OCI-M1 (cell line): ENCODE results near the gene CHRNE.

Source experiments
- DNase-seq: peaks from one replicate; lab custom pipeline; 2025; lab: John Stamatoyannopoulos, UW

CHRNE gene

DNA sequence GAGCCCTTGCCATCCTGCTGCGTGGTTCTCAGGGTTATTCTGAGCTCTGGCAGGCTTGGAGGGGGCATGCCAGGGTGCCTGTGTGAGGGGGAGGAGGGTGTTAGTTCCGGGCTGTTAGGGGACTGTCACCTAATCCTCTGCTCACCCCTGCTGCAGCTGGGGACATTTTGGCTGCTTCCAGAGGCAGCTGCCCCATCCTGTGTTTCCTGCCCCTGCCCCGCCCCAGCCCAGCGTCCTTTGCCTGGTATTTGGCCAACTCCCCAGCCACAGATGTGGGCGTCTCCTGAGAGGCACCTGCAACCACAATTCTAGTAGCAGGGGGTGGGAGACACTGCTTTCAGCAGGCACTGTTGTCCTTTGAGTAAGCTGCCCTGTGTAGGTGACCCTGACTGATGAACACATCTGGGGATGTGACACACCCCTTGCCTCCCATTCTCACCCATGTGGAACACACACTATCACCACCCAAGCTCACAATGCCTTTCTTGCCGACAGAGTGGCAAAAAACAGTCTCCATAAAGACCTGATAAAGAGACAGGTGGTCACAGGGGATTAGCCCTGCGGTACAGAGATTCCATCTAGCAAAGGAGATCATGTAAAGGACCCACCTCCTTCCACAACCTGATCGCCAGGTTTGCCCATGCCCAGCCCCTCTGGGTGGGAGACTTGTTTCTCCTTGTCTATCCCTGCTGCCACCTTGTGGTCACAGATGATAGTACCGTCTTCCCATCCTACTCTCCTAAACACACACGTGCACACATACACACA, at the start of gene CHRNE:
Gene CHRNE (minus strand): TSS at position 48 of the 768 bp plus-strand sequence. CDS start 35 bp downstream, at position 13.
- peak; percentile 92 for DNase-seq

DNA sequence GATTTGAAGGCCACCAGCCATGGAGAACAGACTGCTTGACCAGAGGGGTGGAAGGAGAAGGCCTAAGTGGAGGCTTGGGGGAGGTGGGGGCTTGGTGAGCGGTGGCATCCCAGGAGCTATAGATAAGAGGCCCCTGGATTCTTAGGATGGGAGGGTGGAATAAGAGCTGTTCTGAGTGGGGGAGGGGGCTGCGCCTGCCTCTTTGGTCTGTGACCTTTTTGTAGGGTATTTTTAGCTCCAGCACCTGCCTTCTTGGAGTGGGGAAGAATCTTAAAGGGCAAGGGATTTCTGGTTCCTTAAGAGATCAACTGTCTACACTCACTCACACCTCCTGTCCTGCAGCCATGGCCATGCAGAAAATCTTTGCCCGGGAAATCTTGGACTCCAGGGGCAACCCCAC, 48.6 kb upstream of the CHRNE start:
- DNase-seq, result peak; percentile 33

DNA sequence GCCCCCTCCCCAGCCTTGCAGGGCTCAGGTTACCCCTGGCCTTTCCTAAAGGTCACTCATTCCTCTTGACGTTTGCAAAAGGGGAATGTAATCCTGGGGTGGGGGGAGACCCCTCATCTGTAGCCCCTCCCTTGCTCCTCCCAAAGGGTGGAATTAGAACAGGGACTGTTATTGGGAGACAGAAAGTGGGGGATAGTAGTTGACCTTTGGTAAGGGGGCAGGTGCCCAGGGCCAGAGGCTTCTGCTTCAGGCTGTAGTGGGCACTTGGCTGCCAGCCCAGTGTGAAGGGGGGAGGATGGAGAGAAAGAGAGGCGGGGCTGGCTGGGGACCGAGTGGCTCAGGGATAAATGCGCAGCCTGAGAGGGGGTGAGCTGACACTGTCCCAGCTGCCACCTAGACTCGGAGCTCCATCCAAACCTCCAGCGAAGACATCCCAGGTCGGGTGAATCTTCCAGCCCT, 47.9 kb upstream of the CHRNE start, which contains the start of gene ENO3:
Gene ENO3 (plus strand): TSS at position 374 of the 459 bp plus-strand sequence. CDS start 711 bp downstream, outside the sequence.
- DNase-seq, result peak; percentile 74

DNA sequence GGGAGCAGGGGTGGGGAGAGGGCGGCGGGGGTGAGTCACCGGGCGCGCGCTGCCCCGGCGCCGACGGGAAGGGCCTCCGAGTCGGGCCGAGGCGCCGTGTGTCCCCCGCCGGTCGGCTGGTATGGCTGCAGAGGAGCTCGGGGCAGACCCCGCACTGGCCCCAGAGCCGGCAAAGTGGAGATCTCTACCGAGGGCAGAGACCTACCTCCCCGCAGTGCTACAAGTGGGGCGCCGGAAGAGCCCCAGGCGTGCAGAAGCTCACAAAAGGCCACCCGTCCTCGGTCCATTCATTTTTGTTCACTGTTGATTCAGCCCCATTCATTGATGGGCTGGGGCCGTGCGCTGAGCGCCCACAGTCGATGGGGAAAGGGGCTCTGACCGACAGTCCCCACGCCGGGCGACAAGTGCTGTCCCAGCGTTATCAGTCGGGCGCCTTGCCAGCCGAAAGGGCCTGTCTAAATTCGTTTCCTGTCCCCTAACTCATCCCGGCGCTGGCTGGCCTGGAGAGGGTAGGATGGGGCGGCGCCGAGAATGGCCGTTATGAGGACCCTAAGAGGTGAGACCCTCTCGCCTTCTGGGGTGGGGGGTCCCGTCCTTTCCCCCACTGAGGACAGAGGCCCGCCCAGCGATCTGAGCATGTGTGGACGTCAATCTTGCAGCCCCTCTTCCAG, 47.3 kb upstream of the CHRNE start:
- peak; percentile 90 for DNase-seq

DNA sequence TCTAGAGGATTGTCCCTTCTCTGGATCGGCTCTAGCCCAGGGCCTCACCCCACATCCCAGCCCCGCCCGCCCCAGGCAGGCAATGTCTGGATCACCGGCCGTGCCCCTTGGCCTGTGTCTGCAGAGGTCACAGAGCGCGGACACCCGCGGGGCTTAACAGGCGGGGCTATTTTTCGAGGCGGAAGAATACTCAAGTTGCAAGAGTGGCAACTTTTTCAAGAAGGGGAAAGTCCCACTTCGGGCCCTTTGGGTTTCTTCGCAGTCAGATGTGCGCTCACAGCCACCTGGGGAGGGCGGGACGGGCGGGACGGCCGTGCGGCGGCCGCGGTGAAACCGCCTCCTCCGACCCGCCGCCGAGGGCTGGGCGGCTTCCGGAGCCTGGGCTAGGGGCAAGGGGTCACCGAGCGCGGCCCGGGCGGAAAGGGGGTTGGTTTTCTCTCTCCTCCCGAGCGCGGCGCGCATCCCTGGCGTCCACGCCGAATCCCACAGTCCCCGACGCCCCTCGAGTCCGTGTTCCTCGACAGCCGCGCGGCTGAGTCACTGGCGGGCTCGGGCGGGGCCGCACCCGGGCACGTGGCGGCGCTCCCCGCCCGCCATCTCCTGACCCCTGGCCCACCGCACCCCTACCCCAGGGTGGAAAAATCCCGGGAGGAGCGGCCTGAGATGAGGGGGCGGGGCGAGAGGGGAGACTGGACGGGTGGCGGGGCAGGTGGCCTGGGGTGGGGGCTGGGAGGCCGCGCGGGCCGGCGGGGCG, 46.6 kb upstream of the CHRNE start:
- DNase-seq, result peak; percentile 94

DNA sequence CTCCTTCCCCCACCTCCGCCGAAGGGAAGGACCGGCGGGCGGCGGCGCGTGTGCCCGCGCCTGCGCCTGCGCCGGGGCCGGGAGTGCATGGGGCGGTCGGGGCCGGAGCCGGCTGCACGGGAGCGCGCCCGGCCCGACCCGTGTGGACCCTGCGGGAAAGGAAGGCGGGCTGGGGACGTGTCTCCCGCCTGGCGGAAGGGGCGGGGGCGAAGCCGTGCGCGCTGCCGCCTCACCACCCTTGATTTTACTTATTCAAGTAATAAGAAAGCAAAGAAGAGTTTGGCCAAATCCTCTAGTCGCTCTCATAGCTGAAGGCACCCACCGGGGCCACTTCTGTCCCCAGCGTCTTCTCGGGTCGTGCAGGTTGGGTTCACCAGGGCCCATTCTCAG, 46.0 kb upstream of the CHRNE start:
- peak; percentile 97 for DNase-seq

DNA sequence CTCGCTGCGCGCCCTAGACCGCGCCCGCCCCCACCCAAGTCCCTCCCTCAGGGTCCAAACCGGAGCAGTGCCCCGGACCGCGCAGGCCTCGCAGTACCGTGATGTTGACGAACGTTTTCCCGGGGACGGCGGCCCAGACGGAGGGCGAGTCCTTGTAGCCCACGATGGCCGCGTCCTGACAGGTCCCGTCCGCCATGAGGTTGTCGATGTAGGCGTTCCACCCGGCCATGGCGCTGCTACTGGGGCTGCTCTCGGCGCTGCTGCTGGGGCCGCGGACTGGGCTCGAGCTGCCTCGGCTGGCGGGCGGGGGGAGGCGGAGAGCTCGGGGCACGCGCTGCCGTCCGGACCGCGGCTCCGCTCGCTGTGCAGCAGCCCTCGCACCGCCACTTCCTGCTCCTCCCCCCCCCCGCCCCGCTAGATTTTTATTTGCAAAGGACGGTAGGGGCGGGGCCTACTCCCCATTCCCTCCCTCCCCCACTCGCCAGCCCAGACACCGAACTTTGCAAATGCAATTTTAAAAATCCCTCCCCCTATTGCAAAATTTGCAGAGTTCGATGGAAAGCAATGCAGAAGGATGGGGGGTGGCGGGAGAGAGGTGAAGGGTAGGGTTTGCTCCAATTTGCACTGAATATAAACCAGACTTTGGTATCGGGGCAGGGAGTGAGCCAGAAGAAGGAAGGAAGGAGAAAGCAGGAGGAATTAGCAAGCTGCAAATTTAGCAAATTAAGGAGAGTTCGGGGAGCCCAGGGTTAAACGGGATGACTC, 45.5 kb upstream of the CHRNE start, which contains the start of gene PFN1:
Gene PFN1 (minus strand): TSS at position 365 of the 765 bp plus-strand sequence. CDS start 136 bp downstream, at position 229.
- peak; percentile 98 for DNase-seq

DNA sequence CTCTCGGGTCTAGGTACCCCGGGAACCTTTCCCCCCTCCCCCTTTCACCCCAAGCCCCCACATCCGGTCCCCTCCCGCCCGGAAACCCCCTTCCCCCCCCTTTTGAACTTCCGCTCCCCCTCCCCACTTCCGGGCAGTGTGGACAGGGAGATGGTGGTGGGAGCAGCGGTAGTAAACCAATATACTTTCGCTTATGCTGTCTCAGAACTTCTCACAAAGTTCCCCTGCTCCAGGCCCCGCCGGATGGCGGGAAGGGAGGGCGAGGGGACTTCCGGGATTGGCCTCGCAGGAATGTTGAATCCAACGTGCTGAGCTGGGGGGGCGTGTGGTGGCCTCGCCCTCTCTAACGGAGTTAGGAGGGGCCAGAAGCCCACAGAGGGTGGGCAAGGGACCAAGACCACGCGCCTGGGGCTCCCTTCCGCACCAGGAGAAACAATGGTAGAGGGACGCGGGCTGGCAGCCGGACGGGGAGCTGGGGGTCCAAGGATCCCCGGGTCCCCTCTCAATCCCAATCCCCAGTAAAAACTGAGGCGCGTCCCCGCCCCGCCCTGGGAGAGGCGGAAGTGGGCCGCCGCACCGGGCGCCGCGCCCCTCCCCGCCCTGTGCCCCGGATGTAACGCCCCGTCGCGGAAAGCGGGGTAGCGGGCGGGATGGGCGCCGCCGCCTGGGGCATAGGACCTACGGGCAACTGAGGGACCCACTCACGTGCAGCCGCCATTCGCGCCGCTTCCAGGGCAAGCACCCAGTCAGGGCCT, 44.7 kb upstream of the CHRNE start:
- DNase-seq, result peak; percentile 86

DNA sequence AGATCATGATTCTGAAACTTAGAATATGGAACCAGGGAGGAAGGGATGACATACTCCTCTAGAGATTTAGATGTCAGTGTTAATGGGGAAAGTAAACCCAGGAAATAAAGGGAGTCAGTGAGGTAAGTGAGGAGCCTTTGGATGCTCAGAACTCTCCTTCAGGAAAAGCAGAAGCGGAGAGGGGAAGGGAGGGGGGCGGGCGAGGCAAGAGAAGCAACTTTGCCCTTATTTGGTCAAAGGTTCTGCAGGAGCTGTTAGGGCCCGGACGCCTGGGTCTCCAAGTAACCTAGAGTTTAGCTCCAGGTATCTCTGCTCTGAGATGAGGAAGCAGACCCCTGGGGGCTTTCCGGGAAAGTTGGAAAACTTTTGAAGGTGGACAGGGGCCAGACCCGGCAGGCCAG, 44.1 kb upstream of the CHRNE start:
- peak; percentile 78 for DNase-seq

DNA sequence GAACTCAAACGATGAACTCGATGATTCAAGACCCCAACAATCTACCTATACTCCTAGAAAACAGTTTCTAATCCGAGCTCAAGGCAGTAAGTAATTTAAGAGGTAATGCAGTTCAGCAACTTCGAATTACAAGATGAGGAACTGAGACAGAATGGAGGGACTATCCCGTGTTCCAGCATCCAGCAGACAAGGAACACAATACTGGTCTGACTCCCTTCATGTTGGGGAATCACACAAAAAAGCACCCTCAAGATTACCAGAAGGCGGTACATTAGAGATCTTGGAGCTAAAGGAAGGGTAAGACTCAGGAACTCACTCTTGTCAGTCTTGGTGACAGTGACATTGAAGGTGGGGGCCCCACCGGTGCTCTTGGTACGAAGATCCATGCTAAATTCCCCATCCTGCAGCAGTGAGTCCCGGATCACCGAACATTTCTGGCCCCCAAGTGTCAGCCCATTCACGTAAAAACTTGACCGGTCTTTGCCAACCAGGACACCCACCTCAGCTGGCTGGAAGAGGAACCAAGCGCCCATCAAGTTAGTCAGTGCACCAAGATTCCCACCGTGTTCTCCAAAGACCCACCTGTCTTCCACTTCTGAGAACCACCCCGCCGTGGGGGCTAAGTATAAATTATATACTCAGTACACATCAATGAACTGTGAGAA, 43.5 kb upstream of the CHRNE start:
- peak; percentile 59 for DNase-seq

DNA sequence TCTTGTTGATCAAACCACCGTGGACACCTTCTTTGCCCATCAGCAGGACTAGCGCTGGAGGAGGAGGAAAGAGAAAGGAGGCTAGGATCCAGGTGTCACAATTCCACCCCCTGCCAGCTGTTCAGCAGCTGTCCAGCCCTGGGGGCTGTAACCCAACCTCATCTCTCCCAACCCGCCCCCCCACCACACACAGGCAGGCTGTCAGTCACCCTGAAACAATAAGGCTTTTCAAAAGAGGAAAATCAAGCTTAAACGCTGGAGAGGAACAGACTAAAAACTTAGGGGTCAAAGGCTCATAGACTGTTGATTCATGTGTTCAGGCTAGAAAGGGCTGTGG, 43.0 kb upstream of the CHRNE start:
- no peak for DNase-seq

DNA sequence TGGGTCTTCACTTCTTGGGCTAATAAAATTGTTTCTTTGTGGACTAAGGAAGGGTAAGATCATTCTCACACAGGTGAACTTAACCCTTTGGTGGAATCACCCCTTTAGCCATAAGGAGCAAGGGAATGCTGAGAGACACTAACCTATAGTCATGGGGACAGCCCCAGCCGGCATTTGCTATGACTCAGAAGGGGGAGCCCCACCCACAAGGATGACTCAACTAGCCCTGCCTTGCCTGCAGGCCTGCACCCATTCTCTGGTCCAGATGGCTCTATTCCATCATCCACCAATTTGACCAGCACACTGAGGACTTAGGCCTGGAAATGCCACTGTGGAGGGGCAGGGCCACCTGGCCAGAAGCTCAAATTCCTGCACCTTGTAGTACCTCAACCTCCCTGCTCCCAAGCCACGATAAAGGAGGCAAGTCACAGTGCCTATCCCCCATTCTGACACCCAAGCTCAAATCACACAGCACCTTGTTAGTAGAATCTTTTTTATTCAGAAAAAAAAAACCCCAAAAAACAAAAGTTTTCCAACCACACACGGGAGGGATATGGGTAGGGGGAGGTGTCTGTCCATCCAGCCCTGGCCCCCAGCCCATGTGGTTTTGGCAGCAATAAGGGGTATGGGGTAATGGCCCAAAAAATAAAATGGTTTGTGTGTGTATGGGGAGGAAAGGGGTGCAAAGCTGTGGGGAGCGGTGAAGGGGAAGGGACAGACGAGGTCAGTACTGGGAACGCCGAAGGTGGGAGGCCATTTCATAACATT, 42.5 kb upstream of the CHRNE start:
- DNase-seq, result peak; percentile 92

DNA sequence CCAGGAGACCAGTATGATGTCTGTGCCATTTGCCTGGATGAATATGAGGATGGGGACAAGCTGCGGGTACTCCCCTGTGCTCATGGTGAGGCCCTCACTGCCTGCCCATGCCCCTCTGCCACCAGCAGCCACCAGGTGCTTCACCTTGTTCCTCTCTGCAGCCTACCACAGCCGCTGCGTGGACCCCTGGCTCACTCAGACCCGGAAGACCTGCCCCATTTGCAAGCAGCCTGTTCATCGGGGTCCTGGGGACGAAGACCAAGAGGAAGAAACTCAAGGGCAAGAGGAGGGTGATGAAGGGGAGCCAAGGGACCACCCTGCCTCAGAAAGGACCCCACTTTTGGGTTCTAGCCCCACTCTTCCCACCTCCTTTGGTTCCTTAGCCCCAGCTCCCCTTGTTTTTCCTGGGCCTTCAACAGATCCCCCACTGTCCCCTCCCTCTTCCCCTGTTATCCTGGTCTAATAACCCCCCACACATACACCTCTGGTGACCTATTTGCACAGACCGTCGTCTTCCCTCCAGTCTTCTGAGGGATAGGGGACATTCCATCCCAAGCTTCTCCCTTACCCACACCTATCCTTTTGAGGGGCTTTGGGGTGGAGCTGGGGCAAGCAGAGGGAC, 41.8 kb upstream of the CHRNE start:
- DNase-seq, result no peak

DNA sequence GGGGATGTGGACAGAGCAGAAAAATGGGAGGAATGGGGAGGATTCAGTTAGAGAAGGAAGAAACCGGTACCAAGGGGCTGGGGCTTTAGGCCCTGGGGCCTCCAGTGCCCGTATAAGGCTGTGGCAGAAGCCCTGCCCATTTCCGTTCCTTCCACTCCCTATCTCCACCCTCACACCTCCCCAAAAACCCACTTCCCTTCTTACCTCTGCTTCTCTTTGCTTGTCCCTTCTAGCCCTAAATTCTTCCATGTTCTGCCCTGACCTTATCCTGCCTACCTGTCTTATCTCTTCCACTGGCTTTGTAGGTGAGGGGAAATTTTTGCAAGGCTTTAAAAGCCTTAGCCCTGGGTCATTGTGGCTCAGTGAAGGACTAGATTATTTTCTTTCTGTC, 41.3 kb upstream of the CHRNE start:
- peak; percentile 84 for DNase-seq

DNA sequence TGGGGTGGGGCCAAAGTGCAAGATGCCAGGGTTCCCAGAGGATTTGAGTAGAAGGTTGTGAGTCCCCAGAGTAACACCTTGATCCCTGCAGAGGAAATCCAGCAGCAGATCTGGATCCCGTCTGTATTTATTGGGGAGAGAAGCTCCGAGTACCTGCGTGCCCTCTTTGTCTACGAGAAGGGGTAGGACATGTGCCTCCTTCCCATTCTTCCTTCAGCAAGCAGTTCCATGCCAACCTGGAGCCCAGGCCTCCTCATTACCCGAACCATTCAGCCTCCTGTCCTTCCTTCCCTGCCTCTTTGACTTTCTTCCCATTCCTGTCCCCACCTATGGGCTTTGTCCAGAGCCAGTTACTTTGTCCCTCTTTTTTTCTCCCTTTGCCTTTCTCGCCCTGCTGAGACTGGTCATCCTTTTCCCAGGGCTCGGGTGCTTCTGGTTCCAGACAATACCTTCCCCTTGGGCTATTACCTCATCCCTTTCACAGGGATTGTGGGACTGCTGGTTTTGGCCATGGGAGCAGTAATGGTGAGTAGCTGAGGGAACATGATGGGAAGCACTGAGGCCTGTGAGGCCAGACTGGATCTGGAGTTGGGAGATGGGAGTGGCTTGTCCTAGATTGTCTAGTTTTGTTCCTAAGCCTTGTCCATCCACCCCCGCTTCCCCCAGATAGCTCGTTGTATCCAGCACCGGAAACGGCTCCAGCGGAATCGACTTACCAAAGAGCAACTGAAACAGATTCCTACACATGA, 40.0 kb upstream of the CHRNE start:
- DNase-seq, result no peak

DNA sequence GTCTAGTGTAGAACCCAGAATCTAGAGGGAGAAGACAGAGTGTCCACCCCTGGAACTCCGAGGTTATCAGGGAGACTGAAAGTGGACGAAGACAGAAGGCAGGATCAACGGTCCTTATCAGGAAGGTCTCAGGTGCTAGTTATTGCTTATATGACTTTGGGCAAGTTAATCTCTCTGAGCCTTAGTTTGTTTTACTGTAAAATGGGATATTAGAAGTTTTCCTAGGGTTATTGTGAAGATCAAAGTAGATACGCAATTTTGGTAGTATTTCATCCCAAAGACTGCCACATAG, 38.4 kb upstream of the CHRNE start:
- peak; percentile 55 for DNase-seq

DNA sequence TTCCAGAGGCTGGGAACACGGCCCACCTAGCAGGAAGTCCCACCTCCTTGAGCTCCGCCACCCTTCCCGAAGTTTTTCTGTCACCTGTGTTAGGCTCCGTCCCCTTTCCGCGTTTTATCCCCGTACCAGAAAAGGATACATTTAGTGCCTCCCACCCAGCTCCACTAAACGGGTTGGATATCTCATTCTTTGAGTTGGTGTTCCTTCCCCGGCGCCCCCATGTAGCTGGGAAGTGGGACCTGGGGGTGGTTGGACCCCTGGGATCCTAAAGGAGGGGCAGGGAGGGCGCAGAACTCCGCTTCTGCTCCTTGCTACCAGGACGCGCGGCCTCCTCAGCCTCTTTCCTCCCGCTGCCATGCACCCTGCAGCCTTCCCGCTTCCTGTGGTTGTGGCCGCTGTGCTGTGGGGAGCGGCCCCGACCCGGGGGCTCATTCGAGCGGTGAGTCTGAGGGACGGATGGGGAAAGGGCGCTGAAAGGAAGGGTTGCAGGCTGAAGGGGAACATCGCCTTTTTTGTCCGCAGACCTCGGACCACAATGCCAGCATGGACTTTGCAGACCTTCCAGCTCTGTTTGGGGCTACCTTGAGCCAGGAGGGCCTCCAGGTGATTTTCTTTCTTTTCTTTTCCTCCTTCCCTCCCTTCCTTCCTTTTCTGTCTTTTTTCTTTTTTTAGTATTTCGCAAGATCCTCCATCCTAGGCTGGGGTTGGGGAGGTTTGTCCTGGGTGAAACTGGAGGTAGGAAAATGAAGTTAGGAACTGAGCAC, 37.8 kb upstream of the CHRNE start:
- DNase-seq, result no peak
